Right lobe of liver (tissue), 4 donors: ENCODE data around the gene ODF2.

Experiments used
- POLR2A ChIP-seq: fragments of 450-650 bp; IDR thresholded peaks from one replicate; pipeline ENCODE4 v1.6.1; 2017; ENCODE audit warnings: antibody characterized with exemption, mild to moderate bottlenecking
- TF ChIP-seq, protein P1 (sequence below), 4 donors: fragments of 200-600 bp in 3 of 4; fragments of 450-650 bp in 1 of 4; IDR thresholded peaks; one replicate each; pipeline versions ENCODE4 v1.5.1 to v1.8.0; 2016 to 2022; ENCODE audit warnings: antibody characterized with exemption in 4 of 4, mild to moderate bottlenecking in 2 of 4
- donor health status: DM: no; HTN: no; CAD: no.
- donor health status: DM: no; HTN: no; CAD: no.
- donor health status: DM: no; HTN: yes; CAD: no.

DNA sequence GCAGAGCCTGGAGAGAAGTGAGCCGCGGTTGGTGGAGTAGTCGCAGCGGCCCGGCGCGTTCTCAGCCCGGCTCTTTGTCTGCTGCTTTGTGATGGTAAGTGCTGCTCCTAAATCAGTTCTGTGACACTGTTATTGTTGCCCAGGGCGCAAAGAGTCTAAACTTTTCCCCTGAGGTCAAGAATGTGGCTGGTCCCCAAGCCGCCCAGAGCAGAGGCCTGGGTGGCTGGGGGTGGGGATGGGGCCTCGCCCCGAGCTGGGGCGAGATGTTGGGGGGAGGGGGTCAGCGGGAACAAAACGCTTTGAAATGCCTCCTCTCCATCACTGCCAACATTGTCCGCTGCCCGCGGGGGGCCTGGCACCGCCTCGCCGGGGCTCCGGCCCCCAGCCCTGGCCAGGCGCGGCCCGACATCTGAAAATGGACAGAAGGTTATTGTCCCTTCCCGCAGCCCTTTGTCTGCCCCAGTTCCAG is 46.8 kb upstream of the ODF2 start:
- TF ChIP-seq, protein P1, sequence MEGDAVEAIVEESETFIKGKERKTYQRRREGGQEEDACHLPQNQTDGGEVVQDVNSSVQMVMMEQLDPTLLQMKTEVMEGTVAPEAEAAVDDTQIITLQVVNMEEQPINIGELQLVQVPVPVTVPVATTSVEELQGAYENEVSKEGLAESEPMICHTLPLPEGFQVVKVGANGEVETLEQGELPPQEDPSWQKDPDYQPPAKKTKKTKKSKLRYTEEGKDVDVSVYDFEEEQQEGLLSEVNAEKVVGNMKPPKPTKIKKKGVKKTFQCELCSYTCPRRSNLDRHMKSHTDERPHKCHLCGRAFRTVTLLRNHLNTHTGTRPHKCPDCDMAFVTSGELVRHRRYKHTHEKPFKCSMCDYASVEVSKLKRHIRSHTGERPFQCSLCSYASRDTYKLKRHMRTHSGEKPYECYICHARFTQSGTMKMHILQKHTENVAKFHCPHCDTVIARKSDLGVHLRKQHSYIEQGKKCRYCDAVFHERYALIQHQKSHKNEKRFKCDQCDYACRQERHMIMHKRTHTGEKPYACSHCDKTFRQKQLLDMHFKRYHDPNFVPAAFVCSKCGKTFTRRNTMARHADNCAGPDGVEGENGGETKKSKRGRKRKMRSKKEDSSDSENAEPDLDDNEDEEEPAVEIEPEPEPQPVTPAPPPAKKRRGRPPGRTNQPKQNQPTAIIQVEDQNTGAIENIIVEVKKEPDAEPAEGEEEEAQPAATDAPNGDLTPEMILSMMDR (IDR thresholded peaks at IDR 0.05), result no peak
- no peak for TF ChIP-seq POLR2A
